Endothelial cell of umbilical vein (primary cell): ENCODE data around the gene EFCAB13. TPM values are rescaled to one million over a fixed set of nuclear protein-coding genes. Genes with fewer than 3 reads are reported as not detected.

ENCODE experiments used
- BruUV-seq: library from RNA; stranded (reverse); fragments of 400-500 nt; replicated peaks from 2 replicates; lab custom pipeline; 2021; lab: Mats Ljungman, UMichigan
- CTCF ChIA-PET: fragments of 300-600, 350-600 bp; sonication (Branson Sonifier 250); formaldehyde crosslinking; loops from one replicate; lab custom pipeline; 2021; ENCODE audit warnings: antibody characterized with exemption, inconsistent platforms; lab: Charles Lee
- POLR2A ChIA-PET: fragments of 300-600, 350-600 bp; sonication (Branson Sonifier 250); formaldehyde crosslinking; loops from one replicate; lab custom pipeline; 2021; ENCODE audit warnings: antibody characterized with exemption, inconsistent platforms; lab: Charles Lee
- DNase-seq: peaks from one replicate; pipeline ENCODE4 v3.0.0-alpha.2; 2011; ENCODE audit warnings: low read depth, low spot score
- FAIRE-seq: peaks from 2 replicates; lab custom pipeline; 2011; peaks lifted over from hg19 to GRCh38; lab: Jason Lieb, UNC
- H2AFZ ChIP-seq: 2 replicates; pipeline ENCODE4 v1.6.0; 2012; ENCODE audit warnings: low read depth, low read length, control low read depth, inconsistent platforms
- H3K27ac ChIP-seq: 2 replicates; pipeline ENCODE4 v1.5.1; 2011; ENCODE audit warnings: low read depth, mild to moderate bottlenecking, control low read depth, low read length, moderate library complexity; ENCODE audit not compliant: insufficient read depth
- H3K27me3 ChIP-seq, 2 experiments: 2 replicates each; pipeline versions ENCODE4 v1.6.0 to v1.6.1; 2011; ENCODE audit warnings: low read length in 2 of 2, mixed read lengths in 1 of 2; ENCODE audit not compliant: control insufficient read depth in 2 of 2, insufficient read depth in 2 of 2
- H3K36me3 ChIP-seq, 2 experiments: 2 replicates in 1 of 2; 3 replicates in 1 of 2; pipeline ENCODE4 v1.5.1; 2011; ENCODE audit warnings: low read length in 2 of 2, mild to moderate bottlenecking in 1 of 2, moderate library complexity in 1 of 2; ENCODE audit not compliant: control insufficient read depth in 2 of 2, insufficient read depth in 2 of 2; ENCODE audit errors: extremely low read depth in 1 of 2
- H3K4me1 ChIP-seq: 3 replicates; pipeline ENCODE4 v1.5.1; 2011; ENCODE audit warnings: mild to moderate bottlenecking, low read length; ENCODE audit not compliant: control insufficient read depth, insufficient read depth; ENCODE audit errors: extremely low read depth
- H3K4me2 ChIP-seq: 2 replicates; pipeline ENCODE4 v1.6.1; 2011; ENCODE audit warnings: low read length, control low read depth, mixed read lengths; ENCODE audit not compliant: insufficient read depth
- H3K4me3 ChIP-seq, 3 experiments: fragments of 200-600 bp in 1 of 3; sonication (generic), shearing (Covaris generic) in 1 of 3; replicated peaks in 1 of 3; 2 replicates each; pipeline ENCODE4 v1.5.1; 2011 to 2016; ENCODE audit warnings: control low read depth in 3 of 3, low read length in 3 of 3, mild to moderate bottlenecking in 2 of 3, inconsistent platforms in 1 of 3, low read depth in 1 of 3, moderate library complexity in 1 of 3; ENCODE audit not compliant: insufficient read depth in 1 of 3
- H3K79me2 ChIP-seq: 2 replicates; pipeline ENCODE4 v1.6.0; 2012; ENCODE audit warnings: low read length, inconsistent platforms; ENCODE audit not compliant: control insufficient read depth, insufficient read depth
- H3K9ac ChIP-seq: replicated peaks from 2 replicates; pipeline ENCODE3; 2011; ENCODE audit warnings: low read length, control low read depth; ENCODE audit not compliant: insufficient read depth; ENCODE audit errors: extremely low read depth
- H3K9me1 ChIP-seq: replicated peaks from 3 replicates; pipeline ENCODE4 v1.6.0; 2011; ENCODE audit warnings: mild to moderate bottlenecking, low read length; ENCODE audit not compliant: control insufficient read depth, insufficient read depth; ENCODE audit errors: extremely low read depth
- H3K9me3 ChIP-seq: replicated peaks from 2 replicates; pipeline ENCODE4 v1.5.1; 2012; ENCODE audit warnings: low read length, inconsistent platforms; ENCODE audit not compliant: control insufficient read depth, insufficient read depth
- H4K20me1 ChIP-seq: replicated peaks from 2 replicates; pipeline ENCODE3; 2011; ENCODE audit warnings: mild to moderate bottlenecking, low read length; ENCODE audit not compliant: control insufficient read depth, insufficient read depth; ENCODE audit errors: extremely low read depth
- CTCF ChIP-seq, 2 donors: IDR thresholded peaks; 1 replicate in 1 of 2; 2 replicates in 1 of 2; pipeline ENCODE4 v1.5.1; 2011; ENCODE audit warnings: low read length in 2 of 2, mild to moderate bottlenecking in 2 of 2, moderate library complexity in 2 of 2, control low read depth in 1 of 2, inconsistent platforms in 1 of 2, low read depth in 1 of 2; ENCODE audit not compliant: insufficient read depth in 1 of 2; ENCODE audit errors: extremely low read depth in 1 of 2
- EZH2 ChIP-seq: IDR thresholded peaks from 2 replicates; pipeline ENCODE4 v1.6.1; 2012; ENCODE audit warnings: borderline replicate concordance, low read depth, mild to moderate bottlenecking, moderate library complexity, low read length, inconsistent platforms; ENCODE audit not compliant: severe bottlenecking
- FOS ChIP-seq: IDR thresholded peaks from 2 replicates; pipeline ENCODE4 v1.6.1; 2011; ENCODE audit warnings: mild to moderate bottlenecking, low read length, moderate library complexity, borderline replicate concordance; ENCODE audit not compliant: insufficient read depth
- GATA2 ChIP-seq: IDR thresholded peaks from 2 replicates; pipeline ENCODE4 v1.7.0; 2011; ENCODE audit warnings: low read depth, mild to moderate bottlenecking, moderate library complexity, mixed read lengths, low read length; ENCODE audit not compliant: insufficient read length, insufficient read depth
- JUN ChIP-seq: IDR thresholded peaks from 2 replicates; pipeline ENCODE4 v1.6.1; 2011; ENCODE audit warnings: borderline replicate concordance, low read depth; ENCODE audit not compliant: insufficient read length, insufficient read depth
- MAX ChIP-seq: IDR thresholded peaks from 2 replicates; pipeline ENCODE4 v1.6.1; 2011; ENCODE audit not compliant: insufficient read depth, insufficient read length
- MYC ChIP-seq: IDR thresholded peaks from one replicate; pipeline ENCODE4 v1.6.1; 2011; ENCODE audit warnings: mild to moderate bottlenecking, low read depth, low read length
- POLR2A ChIP-seq: IDR thresholded peaks from 2 replicates; pipeline ENCODE4 v1.6.1; 2012; ENCODE audit warnings: low read depth, mild to moderate bottlenecking, control low read depth, low read length
- POLR2AphosphoS5 ChIP-seq: IDR thresholded peaks from 2 replicates; pipeline ENCODE4 v1.6.1; 2012; ENCODE audit warnings: low read depth, mild to moderate bottlenecking, control low read depth, low read length, moderate library complexity; ENCODE audit not compliant: insufficient read depth
- dilution Hi-C: fragments of 300-500 bp; cut with MboI; formaldehyde crosslinking; loops from one replicate; pipeline ENCODE4 v1.15.0; 2019; ENCODE audit warnings: low sequenced_read_pairs; ENCODE audit not compliant: extremely low pct_ligation_motif_present
- intact Hi-C: fragments of 100-400 bp; cut with micrococcal nuclease; formaldehyde crosslinking; loops from one replicate; pipeline ENCODE4 v1.10.0; 2022
- polyA plus RNA-seq, 4 experiments: library from polyadenylated mRNA; depleted of rRNA in 3 of 4; stranded (reverse) in 3 of 4; unstranded in 1 of 4; fragments of >200 nt; gene quantifications; 2 replicates each; pipeline versions ENCODE4 v1.2.1 to v1.2.3, GENCODE V29; 2011 to 2012; ENCODE audit warnings: missing spikeins in 1 of 4
- total RNA-seq: library from RNA; stranded (reverse); gene quantifications from 2 replicates; pipeline ENCODE4 v1.2.3, GENCODE V29; 2021

EFCAB13 gene
- total and polyA plus RNA-seq, 2 donors (not counting 3 experiments of a cell fraction or from before 2014, with no cell fraction given): 0.86 to 12.9 TPM

GRCh38 chr17:47285003-47285402 is 38.8 kb upstream of the EFCAB13 start:
- dilution Hi-C loops (no loop called here), intact Hi-C loops (no loop called here)
- peaks cover 3 to 32% of the 10 kb centered on the region in 2 experiments for H3K36me3 ChIP-seq
- H3K9me1 ChIP-seq: no peaks in the 10 kb centered on the region
- H3K4me1 ChIP-seq: no peaks in the 10 kb centered on the region
- no peaks in the 10 kb centered on the region for H3K9me3 ChIP-seq
- H3K79me2 ChIP-seq: no peaks in the 10 kb centered on the region
- ChIA-PET CTCF (interaction anchor here (1.7 kb wide), 2 partner anchors 11 to 21 kb away, joined by 3 read pairs; no protein-coding TSS in a partner anchor), POLR2A (no interaction called here)
- TF ChIP-seq POLR2A: no peak
- TF ChIP-seq MYC: no peak
- no peak for TF ChIP-seq POLR2AphosphoS5
- TF ChIP-seq FOS: no peak
- no peak for TF ChIP-seq MAX
- no peak for TF ChIP-seq EZH2
- TF ChIP-seq JUN: no peak
- TF ChIP-seq GATA2: no peak
- no peak for TF ChIP-seq CTCF (IDR thresholded peaks at IDR 0.05; ENCODE audit: extremely low read depth in 1 of 2, insufficient read depth in 1 of 2, low read depth in 1 of 2, low read length in 2 of 2)
- no peak overlapping the region for H3K4me2 ChIP-seq
- no peak for FAIRE-seq
- H3K9ac ChIP-seq: no peak overlapping the region
- BruUV-seq: no TSS peak
- no peak for DNase-seq
- no peaks in the 10 kb centered on the region for H4K20me1 ChIP-seq
- no peaks in the 10 kb centered on the region for H3K27me3 ChIP-seq
- H2AFZ ChIP-seq: no peak overlapping the region
- no peak overlapping the region for H3K4me3 ChIP-seq
- H3K27ac ChIP-seq: no peak overlapping the region
